Neuron (in vitro differentiated cells): Measurements from ENCODE around the gene GIT2.

Experiments used
- H2AFZ ChIP-seq: one replicate; pipeline ENCODE4 v1.6.1; 2013; ENCODE audit warnings: low read depth, mild to moderate bottlenecking, inconsistent platforms, low read length, moderate library complexity
- H3K27me3 ChIP-seq: one replicate; pipeline ENCODE4 v1.6.1; 2013; ENCODE audit warnings: low read length; ENCODE audit not compliant: insufficient read depth
- H3K36me3 ChIP-seq: one replicate; pipeline ENCODE4 v1.6.1; 2013; ENCODE audit warnings: low read length; ENCODE audit not compliant: insufficient read depth
- H3K4me1 ChIP-seq: one replicate; pipeline ENCODE4 v1.6.1; 2013; ENCODE audit warnings: low read length; ENCODE audit not compliant: insufficient read depth
- H3K4me3 ChIP-seq: 2 replicates; pipeline ENCODE4 v1.5.1; 2013; ENCODE audit warnings: mild to moderate bottlenecking, low read length, moderate library complexity
- H3K9me3 ChIP-seq: one replicate; pipeline ENCODE4 v1.6.1; 2013; ENCODE audit warnings: low read length

Gene GIT2

GRCh38 chr12:109961612-109962011 is 34.6 kb downstream of the GIT2 start:
- Histone ChIP-seq H3K9me3 (no peaks in the 10 kb centered on the region), H3K36me3 (peaks cover 36% of the 10 kb centered on the region), H3K4me1 (no peaks in the 10 kb centered on the region), H3K27me3 (no peaks in the 10 kb centered on the region), H3K4me3 (no peak overlapping the region), H2AFZ (no peak overlapping the region)

GRCh38 chr12:109961201-109961600 is 35.0 kb downstream of the GIT2 start:
- Histone ChIP-seq H3K9me3 (no peaks in the 10 kb centered on the region), H3K4me3 (no peak overlapping the region), H3K27me3 (no peaks in the 10 kb centered on the region), H2AFZ (no peak overlapping the region), H3K36me3 (peaks cover 37% of the 10 kb centered on the region), H3K4me1 (no peaks in the 10 kb centered on the region)

DNA sequence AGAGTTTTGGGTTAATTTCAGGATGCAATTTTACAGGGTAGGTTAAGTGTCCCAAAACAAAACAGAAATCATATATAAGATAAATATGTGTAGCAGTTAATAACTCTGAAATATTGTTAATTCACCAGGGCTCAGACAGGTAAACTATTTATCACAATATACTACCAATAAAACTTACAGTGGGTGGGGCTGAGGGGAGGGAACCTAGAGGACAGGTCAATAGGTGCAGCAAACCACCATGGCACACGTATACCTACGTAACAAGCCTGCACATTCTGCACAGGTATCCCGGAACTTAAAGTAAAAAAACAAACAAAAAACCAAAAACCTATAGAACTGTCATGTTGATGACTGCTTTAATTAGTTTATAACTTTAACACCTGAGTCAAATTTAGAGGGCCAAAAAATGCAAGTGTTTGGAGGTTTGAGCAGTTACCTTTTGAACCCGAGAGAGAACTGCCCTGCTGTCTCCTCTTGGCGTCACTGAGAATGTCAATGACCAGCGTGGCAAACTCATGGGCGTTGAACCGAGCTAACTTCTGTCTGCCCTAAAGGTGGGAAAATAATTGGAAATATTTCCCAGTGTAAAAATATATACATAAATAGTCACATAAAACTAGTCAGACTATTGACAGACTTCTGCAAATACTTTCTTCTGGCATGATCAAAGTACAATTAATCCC is 36.6 kb downstream of the GIT2 start:
- H3K36me3 ChIP-seq: peaks cover 36% of the 10 kb centered on the region
- H3K4me3 ChIP-seq: no peak overlapping the region

GRCh38 chr12:109958374-109958773 is 37.8 kb downstream of the GIT2 start:
- H3K27me3 ChIP-seq: no peaks in the 10 kb centered on the region
- no peak overlapping the region for H3K4me3 ChIP-seq
- H3K36me3 ChIP-seq: peaks cover 32% of the 10 kb centered on the region
- no peak overlapping the region for H2AFZ ChIP-seq
- no peaks in the 10 kb centered on the region for H3K9me3 ChIP-seq
- no peaks in the 10 kb centered on the region for H3K4me1 ChIP-seq

More for the DNA sequence above, 36.6 kb downstream of the GIT2 start:
- Histone ChIP-seq H3K4me1 (no peaks in the 10 kb centered on the region), H2AFZ (no peak overlapping the region), H3K9me3 (no peaks in the 10 kb centered on the region), H3K27me3 (no peaks in the 10 kb centered on the region)

- peaks cover 44% of the 10 kb centered on the region for H3K36me3 ChIP-seq
- no peaks in the 10 kb centered on the region for H3K27me3 ChIP-seq
- no peak overlapping the region for H2AFZ ChIP-seq
- peaks cover 18% of the 10 kb centered on the region for H3K4me1 ChIP-seq
- no peak overlapping the region for H3K4me3 ChIP-seq
- no peaks in the 10 kb centered on the region for H3K9me3 ChIP-seq
Measured at GRCh38 chr12:109953656-109954055, 42.5 kb downstream of the GIT2 start.

DNA sequence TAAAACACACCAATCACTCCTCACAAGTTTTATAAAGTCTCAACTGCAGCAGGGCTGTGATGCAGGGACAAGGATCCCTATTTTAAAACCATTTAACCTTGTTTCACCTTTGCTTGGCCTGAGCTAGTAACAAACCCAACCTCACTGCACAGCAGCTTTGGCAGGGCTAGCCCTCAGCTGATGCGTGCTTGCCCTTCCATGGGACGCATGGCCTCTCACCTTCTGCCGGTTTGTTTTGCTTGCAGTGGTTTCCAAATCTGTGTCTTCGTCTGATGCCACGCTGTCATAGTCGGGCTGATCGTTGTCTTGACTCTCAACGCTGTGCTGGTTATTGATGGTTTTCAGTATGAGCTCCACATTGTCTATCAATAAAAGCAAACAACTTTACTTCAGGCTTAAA is 43.3 kb downstream of the GIT2 start:
- H3K9me3 ChIP-seq: no peaks in the 10 kb centered on the region
- no peak overlapping the region for H2AFZ ChIP-seq
- peaks cover 25% of the 10 kb centered on the region for H3K4me1 ChIP-seq
- H3K4me3 ChIP-seq: no peak overlapping the region
- H3K27me3 ChIP-seq: no peaks in the 10 kb centered on the region
- peaks cover 49% of the 10 kb centered on the region for H3K36me3 ChIP-seq

GRCh38 chr12:109952160-109952858 is 43.9 kb downstream of the GIT2 start:
- no peak overlapping the region for H3K4me3 ChIP-seq
- H3K4me1 ChIP-seq: peaks cover 25% of the 10 kb centered on the region
- H3K36me3 ChIP-seq: peaks cover 54% of the 10 kb centered on the region

DNA sequence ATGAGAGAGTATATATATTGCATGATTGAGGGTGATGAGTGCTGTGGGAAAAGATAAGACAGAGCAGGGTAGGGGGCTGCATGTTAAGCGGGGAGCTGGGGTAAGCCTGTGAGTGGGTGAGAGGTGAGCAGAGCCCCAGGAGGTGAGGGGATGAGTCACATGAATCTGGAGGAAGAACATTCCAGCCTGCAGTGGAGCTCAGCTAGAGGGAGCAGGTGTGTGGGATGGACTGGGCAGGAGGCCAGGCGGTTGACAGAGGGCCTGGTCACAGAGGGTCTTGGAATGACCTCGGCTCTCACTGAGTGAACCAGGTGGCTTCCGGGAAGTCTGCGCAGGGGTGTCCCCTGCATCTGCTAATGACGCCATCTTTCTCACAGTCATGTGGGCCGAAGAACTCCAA is 44.4 kb downstream of the GIT2 start:
- Histone ChIP-seq H3K36me3 (peaks cover 55% of the 10 kb centered on the region), H3K4me1 (peaks cover 26% of the 10 kb centered on the region), H2AFZ (no peak overlapping the region), H3K27me3 (no peaks in the 10 kb centered on the region), H3K4me3 (no peak overlapping the region), H3K9me3 (no peaks in the 10 kb centered on the region)

More at GRCh38 chr12:109952160-109952858, 43.9 kb downstream of the GIT2 start:
- no peak overlapping the region for H2AFZ ChIP-seq
- H3K9me3 ChIP-seq: no peaks in the 10 kb centered on the region
- H3K27me3 ChIP-seq: no peaks in the 10 kb centered on the region

- H3K27me3 ChIP-seq: no peaks in the 10 kb centered on the region
- peaks cover 33% of the 10 kb centered on the region for H3K4me1 ChIP-seq
- no peak overlapping the region for H2AFZ ChIP-seq
- peaks cover 52% of the 10 kb centered on the region for H3K36me3 ChIP-seq
- no peaks in the 10 kb centered on the region for H3K9me3 ChIP-seq
- H3K4me3 ChIP-seq: no peak overlapping the region
Measured at GRCh38 chr12:109951136-109951535, 45.0 kb downstream of the GIT2 start.

DNA sequence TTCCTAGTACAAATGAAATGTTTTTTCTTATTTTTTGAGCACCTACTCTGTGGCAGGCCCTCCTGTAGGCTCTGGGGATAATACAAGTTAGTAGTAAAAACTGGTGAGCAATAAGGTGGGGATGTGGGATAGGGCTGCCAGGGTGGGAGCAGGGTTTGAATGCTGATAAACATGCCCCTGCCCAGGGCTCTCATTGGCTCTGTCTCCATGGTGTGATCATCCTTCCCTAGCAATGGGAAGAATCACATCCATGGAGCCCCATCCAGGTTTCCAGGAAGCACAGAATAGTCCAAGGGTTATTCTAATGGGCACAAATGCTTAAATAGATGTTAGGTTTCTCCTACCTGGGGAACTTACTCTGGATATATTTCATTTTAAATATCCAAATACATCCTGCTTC is 45.5 kb downstream of the GIT2 start:
- H3K4me1 ChIP-seq: peaks cover 35% of the 10 kb centered on the region
- H3K27me3 ChIP-seq: no peaks in the 10 kb centered on the region
- no peak overlapping the region for H3K4me3 ChIP-seq
- H3K36me3 ChIP-seq: peaks cover 50% of the 10 kb centered on the region
- no peak overlapping the region for H2AFZ ChIP-seq
- no peaks in the 10 kb centered on the region for H3K9me3 ChIP-seq

GRCh38 chr12:109949089-109949488 is 47.1 kb downstream of the GIT2 start:
- H3K4me3 ChIP-seq: no peak overlapping the region

GRCh38 chr12:109948368-109948767 is 47.8 kb downstream of the GIT2 start:
- H3K4me3 ChIP-seq: no peak overlapping the region
- peaks cover 46% of the 10 kb centered on the region for H3K4me1 ChIP-seq
- no peaks in the 10 kb centered on the region for H3K9me3 ChIP-seq
- H2AFZ ChIP-seq: no peak overlapping the region
- no peaks in the 10 kb centered on the region for H3K27me3 ChIP-seq
- peaks cover 47% of the 10 kb centered on the region for H3K36me3 ChIP-seq

More at GRCh38 chr12:109949089-109949488, 47.1 kb downstream of the GIT2 start:
- Histone ChIP-seq H3K4me1 (peaks cover 46% of the 10 kb centered on the region), H3K9me3 (no peaks in the 10 kb centered on the region), H3K27me3 (no peaks in the 10 kb centered on the region), H2AFZ (no peak overlapping the region), H3K36me3 (peaks cover 47% of the 10 kb centered on the region)

- H2AFZ ChIP-seq: no peak overlapping the region
- no peaks in the 10 kb centered on the region for H3K9me3 ChIP-seq
- H3K36me3 ChIP-seq: peaks cover 38% of the 10 kb centered on the region
- peaks cover 46% of the 10 kb centered on the region for H3K4me1 ChIP-seq
- no peaks in the 10 kb centered on the region for H3K27me3 ChIP-seq
- H3K4me3 ChIP-seq: no peak overlapping the region
Measured at GRCh38 chr12:109947521-109947920, 48.6 kb downstream of the GIT2 start.
